GF-D8 (cell line): ENCODE measurements around the gene AFTPH.

Experiments
- DNase-seq: peaks from one replicate; lab custom pipeline; 2025; lab: John Stamatoyannopoulos, UW

The AFTPH gene, protein sequence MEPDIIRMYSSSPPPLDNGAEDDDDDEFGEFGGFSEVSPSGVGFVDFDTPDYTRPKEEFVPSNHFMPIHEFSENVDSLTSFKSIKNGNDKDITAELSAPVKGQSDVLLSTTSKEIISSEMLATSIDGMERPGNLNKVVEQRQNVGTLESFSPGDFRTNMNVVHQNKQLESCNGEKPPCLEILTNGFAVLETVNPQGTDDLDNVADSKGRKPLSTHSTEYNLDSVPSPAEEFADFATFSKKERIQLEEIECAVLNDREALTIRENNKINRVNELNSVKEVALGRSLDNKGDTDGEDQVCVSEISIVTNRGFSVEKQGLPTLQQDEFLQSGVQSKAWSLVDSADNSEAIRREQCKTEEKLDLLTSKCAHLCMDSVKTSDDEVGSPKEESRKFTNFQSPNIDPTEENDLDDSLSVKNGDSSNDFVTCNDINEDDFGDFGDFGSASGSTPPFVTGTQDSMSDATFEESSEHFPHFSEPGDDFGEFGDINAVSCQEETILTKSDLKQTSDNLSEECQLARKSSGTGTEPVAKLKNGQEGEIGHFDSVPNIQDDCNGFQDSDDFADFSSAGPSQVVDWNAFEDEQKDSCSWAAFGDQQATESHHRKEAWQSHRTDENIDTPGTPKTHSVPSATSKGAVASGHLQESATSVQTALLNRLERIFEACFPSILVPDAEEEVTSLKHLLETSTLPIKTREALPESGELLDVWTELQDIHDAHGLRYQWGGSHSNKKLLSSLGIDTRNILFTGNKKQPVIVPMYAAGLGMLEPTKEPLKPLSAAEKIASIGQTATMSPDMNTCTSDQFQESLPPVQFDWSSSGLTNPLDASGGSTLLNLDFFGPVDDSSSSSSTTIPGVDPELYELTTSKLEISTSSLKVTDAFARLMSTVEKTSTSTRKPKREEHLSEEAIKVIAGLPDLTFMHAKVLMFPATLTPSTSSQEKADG

DNA sequence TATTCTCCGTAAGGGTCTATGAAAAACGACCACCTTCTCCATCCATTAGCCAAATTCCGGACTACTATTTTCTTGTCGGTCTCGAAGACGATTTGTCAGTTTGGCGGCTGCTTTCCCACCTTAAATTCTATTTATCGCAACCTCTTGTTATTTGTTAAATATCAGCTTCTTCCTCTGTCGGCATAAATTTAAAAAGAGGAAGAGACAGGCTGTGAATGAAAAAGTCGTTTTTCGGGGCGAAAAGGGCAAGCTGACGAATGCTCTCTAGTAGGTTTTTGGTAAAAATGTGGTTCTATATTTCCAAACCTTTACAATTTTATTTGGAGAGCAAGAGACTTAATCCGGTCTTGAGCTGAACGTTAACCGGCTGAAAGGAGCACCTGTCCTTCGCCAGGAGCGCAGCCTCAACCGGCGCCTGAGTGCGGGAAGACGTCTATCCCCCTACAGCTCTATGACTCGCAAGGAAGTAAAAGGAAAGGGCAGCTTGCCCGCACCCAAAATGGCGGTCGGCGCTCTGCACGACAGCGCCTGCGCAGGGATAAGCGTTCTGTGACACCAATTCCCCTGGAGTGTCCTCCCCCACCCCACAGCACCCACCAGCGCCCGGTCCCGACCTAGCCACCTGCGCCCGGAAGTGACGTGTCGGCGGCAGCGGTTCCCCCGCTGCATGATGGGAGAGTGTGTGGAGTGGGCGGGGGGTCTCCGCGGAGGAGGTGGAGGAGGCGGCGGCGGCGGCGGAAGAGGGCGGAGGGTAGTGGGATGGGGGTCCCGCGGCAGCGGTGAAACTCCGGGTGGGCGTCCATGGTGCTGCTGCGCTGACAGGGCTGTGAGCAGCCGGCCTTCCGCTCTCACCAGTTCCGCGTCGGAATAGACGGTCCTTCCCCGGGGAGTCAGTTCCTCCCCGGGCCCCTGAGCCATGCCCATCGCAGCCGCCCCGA lies at the start of gene AFTPH:
Gene AFTPH (plus strand): TSS at position 663 of the 938 bp plus-strand sequence. CDS start 27,147 bp downstream, outside the sequence.
- peak; percentile 98 for DNase-seq

DNA sequence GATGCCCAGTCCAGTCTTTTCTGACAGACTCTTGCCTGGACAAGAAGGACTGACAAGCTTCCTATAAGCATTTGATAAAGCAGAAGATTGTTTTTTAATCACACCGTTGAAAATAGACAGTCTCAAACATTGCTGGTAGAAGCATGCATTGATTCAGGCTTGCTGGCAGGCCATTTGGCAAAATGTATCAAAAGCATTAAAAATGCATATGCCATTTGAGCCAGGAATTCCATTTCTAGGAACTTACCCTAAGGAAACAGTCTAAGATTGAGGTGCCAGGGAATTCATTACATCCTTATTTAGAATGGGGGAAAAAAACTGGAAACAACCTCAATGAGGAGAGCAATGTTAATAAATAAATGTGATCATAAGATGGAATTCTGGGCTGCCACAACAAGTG lies 49.5 kb upstream of the AFTPH start:
- DNase-seq = no peak

DNA sequence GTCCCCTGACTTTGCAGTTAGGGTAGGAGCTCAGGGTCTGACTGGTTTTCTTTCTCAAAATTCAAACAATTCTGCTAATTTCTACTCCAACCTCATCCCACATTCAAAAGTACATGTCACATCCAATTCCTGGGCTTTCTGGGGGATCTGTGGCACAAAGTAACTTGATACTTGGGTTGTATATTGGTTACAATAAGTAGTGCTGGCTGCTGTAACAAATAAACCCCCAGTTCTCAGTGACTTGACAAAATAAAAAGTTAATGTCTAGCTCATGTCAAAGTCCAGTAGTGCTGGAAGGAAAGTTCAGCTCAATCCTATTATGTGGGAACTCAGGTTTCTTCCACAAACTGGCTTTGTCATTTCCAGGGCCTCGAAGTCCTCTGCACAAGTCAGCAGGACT lies 47.1 kb upstream of the AFTPH start:
- no peak for DNase-seq

GRCh38 chr2:64477979-64478378 lies 46.1 kb upstream of the AFTPH start:
- DNase-seq = no peak

DNA sequence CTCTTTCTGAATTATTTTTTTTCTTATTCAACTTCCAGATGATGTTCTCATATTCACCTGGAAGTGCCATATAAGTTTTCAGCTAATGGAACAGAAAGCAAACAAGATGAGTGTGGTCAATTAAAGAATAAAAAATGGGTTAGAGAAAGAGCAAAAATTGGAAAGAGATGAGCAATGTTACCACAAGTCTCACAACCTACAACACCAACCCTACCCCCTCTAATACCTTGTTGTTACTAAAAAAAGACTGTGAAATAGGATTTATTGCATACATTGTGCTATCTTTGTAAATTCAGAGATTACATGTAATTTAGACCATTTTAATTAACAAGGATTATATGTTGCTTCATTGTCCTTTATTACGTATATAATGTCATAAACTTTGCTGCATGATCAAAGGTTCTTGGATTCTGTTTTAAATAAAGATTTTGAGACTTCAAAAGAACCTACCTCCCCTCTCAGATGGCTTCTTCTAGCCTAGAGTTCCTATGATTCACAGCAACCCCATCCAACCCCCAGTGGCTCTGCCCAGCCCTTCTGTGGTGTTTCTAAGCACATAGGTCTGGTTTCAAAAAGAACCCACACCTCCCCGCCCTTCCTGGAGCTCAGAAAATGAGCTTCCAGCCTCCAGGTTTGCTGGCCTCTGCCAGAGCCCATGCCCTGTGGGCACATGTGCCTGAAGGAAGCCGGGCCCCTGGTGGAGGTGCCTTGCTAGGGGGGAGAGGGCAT lies 45.5 kb upstream of the AFTPH start:
- DNase-seq = no peak

DNA sequence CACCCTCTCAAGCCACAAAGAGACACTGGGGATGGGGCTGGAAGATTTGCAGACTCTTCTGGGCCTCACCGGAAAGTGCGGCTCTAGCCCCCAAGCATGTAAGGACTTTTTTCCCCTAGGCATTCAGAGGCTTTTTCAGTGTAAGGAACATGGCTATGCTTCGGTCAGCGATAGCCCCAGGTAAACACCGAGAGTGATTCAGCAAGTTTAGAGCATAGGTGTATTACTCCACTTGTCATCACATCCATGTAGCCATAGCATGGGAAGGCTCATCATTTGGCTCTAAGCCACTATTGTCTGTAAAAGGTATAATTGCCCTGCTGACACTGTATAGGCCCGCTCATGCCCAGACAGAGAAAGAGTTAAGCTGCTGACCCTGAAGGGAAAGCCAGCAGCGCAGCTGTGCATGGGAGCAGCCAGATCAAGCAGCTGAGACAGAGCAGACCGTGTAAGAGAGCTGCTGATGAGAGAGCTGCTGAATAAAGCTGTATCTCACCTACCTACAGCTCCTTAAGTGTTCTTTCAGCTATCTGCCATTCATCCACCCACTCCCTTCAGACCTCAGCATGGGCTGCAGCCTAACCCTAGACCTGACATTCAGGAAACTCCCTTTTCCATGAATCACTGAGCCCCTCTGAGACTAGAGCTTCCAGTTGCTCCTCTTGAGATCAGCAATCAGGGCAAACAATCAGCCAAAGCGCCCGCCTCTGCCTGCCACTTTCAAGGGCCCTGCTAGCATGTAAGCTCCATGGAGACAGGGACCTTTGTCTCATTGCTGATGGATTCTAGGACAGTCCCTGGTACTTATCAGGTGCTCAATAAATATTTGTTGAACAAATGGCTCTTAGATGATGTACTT lies 44.6 kb upstream of the AFTPH start:
- no peak for DNase-seq

- no peak for DNase-seq
Measured at GRCh38 chr2:64481665-64482064, 42.5 kb upstream of the AFTPH start.

- DNase-seq = no peak
Measured at GRCh38 chr2:64482243-64482642, 41.9 kb upstream of the AFTPH start.

DNA sequence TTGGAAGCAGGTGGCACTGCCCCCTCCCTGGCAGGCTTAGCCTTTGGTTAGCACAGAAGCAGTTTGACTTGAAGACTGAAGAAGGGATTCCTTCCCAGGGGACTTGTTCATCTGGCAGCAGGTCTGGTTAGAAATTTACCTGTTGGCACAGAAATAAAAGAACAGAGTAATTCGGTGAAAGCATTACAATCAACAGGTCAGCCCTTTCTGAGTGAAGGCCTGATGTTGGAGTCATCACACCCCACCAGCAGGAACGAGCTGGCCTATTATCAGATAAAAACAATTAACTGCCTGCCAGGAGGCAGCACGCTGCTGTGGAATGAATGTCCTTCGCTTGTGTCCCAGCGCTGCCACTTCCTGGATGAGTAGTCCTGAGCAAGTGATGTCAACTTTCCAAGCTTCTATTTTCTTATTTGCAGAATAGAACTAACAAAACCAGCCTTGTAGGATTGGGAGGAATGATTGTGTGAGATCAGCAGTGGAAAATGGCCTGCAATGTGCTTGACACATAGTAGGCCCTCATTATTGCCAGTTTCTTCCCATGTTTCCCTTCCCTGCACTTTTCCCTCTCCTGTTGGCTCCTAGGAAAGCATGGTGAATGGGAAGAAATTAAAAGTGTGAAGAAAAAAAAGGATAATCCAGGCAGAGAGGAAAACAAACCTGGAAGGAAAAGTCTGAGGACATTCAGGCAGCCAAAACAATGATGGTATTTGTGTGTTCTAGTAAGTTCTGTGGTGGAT lies 41.2 kb upstream of the AFTPH start:
- DNase-seq = no peak

DNA sequence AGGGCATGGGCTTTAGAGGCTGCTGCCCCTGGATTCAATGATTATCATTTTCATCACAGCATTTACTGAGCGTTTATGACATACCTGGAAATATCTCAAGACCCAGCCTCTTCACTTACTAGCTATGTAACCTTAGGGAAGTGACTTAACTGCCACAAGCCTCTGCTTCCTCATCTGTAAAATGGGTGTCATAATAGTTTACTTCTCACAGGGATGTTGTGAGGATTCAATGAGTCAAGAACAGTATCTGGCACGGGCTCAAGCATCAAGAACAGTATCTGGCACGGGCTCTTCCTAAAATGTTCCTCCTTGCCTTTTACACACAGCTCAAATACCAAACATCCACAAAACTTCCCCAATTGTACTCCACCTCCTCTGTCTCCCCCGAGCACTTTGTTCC lies 38.8 kb upstream of the AFTPH start:
- no peak for DNase-seq

DNA sequence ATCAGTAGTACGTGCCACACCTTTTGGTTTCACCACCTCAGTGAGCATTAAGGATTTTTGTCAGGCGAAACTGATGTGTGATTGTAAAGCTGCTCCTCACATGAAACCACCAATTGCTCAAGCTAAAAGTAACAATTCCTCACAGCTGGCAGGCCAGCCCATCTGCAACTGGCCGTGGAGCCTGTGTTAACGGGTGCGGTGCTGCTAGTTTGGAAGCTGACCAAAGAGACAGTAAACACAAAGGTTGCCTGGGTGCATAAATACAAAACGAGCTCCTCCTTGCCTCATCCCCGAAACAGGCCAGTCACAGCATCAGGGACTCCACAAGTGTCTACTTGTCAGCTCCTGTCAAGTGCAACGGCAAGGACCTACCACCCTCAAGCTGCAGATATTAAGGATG lies 38.2 kb upstream of the AFTPH start:
- DNase-seq = no peak

DNA sequence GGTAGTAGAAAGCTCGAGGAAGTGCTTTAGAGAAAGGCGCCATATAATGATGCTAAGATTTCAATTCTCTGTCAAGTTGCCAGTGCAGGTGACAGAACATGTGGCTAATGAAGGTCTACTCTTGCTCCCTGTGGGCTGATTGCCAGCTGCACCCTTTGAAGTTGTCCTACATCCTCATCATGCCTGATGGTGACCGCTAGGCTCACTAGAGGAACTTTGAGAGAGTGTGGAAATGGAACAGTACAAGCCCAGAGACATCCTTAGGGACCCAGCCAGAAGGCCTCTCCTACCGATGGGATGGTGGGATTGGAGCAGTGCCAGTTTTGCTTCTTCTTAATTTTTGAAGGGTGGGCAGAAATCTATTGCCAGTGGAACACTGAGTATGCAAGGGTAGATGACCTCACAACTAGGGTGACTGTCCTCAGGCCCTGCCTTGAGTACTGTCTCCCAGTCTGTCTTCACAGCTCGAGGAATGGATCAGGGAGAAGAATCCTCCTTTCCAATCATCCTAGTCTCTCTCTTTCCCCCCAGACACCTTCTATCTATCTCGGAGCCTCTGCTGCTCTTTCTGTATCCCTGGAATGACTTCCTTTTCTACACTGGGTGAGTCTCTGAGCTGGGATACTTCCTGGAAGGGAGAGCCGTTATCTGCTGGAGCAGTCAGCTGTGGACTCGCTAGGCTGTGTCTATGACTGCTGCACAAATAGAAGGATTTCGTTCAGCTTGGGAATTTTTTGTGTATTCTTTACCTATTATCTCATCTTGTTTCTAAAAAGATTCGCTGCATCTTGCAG lies 36.7 kb upstream of the AFTPH start:
- DNase-seq = no peak

- DNase-seq = peak; percentile 1
Measured at GRCh38 chr2:64488050-64488974, 35.8 kb upstream of the AFTPH start.

DNA sequence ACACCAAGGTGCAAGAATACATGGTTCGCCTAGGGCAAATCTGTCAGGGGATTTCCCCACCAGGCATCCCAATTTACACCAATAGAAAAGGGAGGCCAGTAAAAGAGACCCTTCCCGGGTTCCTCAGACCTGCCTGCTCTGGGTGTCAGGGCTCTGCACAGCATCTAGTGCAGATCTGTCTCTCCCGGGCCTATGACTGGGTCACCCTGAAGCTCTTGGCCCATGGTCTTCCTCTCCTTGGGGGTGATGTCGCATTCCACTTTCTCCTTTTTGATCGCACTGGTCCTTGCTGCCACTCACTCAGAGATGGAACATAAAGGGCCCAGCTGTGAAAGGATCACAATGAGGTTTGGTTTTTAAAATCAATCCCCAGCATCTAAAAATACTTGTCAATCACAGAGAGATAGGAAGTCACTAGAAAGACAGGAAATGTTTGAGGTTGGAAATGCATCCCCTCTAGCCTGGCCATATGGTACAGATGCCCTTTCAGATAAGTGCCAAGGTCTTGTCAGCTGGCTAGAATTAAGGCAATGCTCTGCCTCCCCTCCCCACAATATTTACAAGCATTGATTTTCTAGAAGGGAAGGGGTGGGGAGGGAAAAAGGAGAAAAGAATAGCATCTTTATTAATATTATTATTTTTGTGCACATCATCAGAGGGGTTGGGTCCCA lies 34.9 kb upstream of the AFTPH start:
- DNase-seq = no peak

- DNase-seq = no peak
Measured at GRCh38 chr2:64491426-64491825, 32.7 kb upstream of the AFTPH start.

DNA sequence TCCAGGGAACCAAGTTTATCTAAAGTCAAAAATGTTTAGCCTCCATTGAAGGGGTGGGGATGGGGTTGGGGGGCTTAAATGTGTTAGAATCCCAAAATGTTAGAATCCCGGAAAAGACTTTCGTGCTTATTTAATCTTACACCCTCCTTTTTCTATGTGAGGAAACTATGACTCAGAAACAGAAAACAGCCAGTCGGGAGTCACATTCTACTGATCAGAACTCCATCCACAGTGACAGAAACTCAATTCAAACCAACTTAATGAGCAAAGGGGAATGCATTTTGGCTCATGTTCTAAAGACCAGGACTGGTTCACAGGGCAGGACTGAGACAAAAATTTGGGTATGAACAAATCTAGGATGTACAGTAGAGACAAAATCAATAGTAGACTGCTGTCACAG lies 31.9 kb upstream of the AFTPH start:
- no peak for DNase-seq

GRCh38 chr2:64492821-64493220 lies 31.3 kb upstream of the AFTPH start:
- no peak for DNase-seq
